Measurements from ENCODE around the gene SNAPC4.

- no peak for TF ChIP-seq CTCF (IDR thresholded peaks at IDR 0.05 in 8 of 11, conservative IDR thresholded peaks at IDR 0.05 in 3 of 11)
- no peak for TF ChIP-seq POLR2A (IDR thresholded peaks at IDR 0.05)
These were observed 23.6 kb upstream of the SNAPC4 start for GRCh38 chr9:136423432-136424146.
